Trophoblast cell (in vitro differentiated cells and primary cell): ENCODE measurements around the gene EXT2.
A peak's percentile ranks its signal among the peaks of the same experiment; 100 is the strongest.

Experiments
- DNase-seq, 2 donors: peaks; one replicate each; pipeline ENCODE4 v3.0.0-alpha.2; 2016
- H2AFZ ChIP-seq: 2 replicates; pipeline ENCODE4 v1.6.1; 2013; ENCODE audit warnings: low read length, moderate library complexity, mild to moderate bottlenecking; ENCODE audit not compliant: insufficient read depth, poor library complexity
- H2AK5ac ChIP-seq: 2 replicates; pipeline ENCODE4 v1.6.1; 2013; ENCODE audit warnings: mild to moderate bottlenecking, low read length
- H2BK120ac ChIP-seq: 2 replicates; pipeline ENCODE4 v1.6.1; 2013; ENCODE audit warnings: low read length, mild to moderate bottlenecking, moderate library complexity; ENCODE audit not compliant: insufficient read depth, poor library complexity
- H2BK12ac ChIP-seq: 2 replicates; pipeline ENCODE4 v1.6.1; 2013; ENCODE audit warnings: mild to moderate bottlenecking, low read length, moderate library complexity
- H2BK5ac ChIP-seq: 2 replicates; pipeline ENCODE4 v1.6.1; 2013; ENCODE audit warnings: low read length, low read depth, moderate library complexity, mild to moderate bottlenecking; ENCODE audit not compliant: poor library complexity
- H3K14ac ChIP-seq: 2 replicates; pipeline ENCODE4 v1.6.1; 2013; ENCODE audit warnings: mild to moderate bottlenecking, low read length
- H3K18ac ChIP-seq: 2 replicates; pipeline ENCODE4 v1.6.1; 2013; ENCODE audit warnings: mild to moderate bottlenecking, low read length
- H3K23ac ChIP-seq: 2 replicates; pipeline ENCODE4 v1.6.1; 2013; ENCODE audit warnings: low read length
- H3K27ac ChIP-seq: 2 replicates; pipeline ENCODE4 v1.5.1; 2013; ENCODE audit warnings: low read depth, mild to moderate bottlenecking, inconsistent platforms, low read length, moderate library complexity
- H3K27me3 ChIP-seq: 2 replicates; pipeline ENCODE4 v1.6.1; 2013; ENCODE audit warnings: inconsistent platforms, mild to moderate bottlenecking, low read length, moderate library complexity; ENCODE audit not compliant: insufficient read depth
- H3K36me3 ChIP-seq, 2 experiments: 1 replicate in 1 of 2; 2 replicates in 1 of 2; pipeline ENCODE4 v1.6.1; 2013; ENCODE audit warnings: low read length in 2 of 2, mild to moderate bottlenecking in 2 of 2, moderate library complexity in 1 of 2; ENCODE audit not compliant: insufficient read depth in 2 of 2, control insufficient read depth in 1 of 2
- H3K4ac ChIP-seq: 2 replicates; pipeline ENCODE4 v1.6.1; 2013; ENCODE audit warnings: low read depth, mild to moderate bottlenecking, low read length, moderate library complexity
- H3K4me1 ChIP-seq, 2 experiments: 1 replicate in 1 of 2; 2 replicates in 1 of 2; pipeline ENCODE4 v1.6.1; 2013; ENCODE audit warnings: low read length in 2 of 2, mild to moderate bottlenecking in 2 of 2, moderate library complexity in 1 of 2; ENCODE audit not compliant: insufficient read depth in 2 of 2, control insufficient read depth in 1 of 2
- H3K4me2 ChIP-seq: 2 replicates; pipeline ENCODE4 v1.6.1; 2013; ENCODE audit warnings: inconsistent platforms, mild to moderate bottlenecking, low read length, moderate library complexity
- H3K4me3 ChIP-seq: 2 replicates; pipeline ENCODE4 v1.5.1; 2013; ENCODE audit warnings: mild to moderate bottlenecking, low read depth, low read length, inconsistent platforms
- H3K79me1 ChIP-seq: one replicate; pipeline ENCODE4 v1.6.1; 2013; ENCODE audit warnings: low read length
- H3K79me2 ChIP-seq: 2 replicates; pipeline ENCODE4 v1.6.1; 2013; ENCODE audit warnings: low read length, mild to moderate bottlenecking; ENCODE audit not compliant: control insufficient read depth, insufficient read depth, poor library complexity
- H3K9ac ChIP-seq: 2 replicates; pipeline ENCODE4 v1.6.1; 2013; ENCODE audit warnings: mild to moderate bottlenecking, low read length
- H3K9me3 ChIP-seq: 2 replicates; pipeline ENCODE4 v1.6.1; 2013; ENCODE audit warnings: low read depth, mild to moderate bottlenecking, control low read depth, inconsistent platforms, low read length; ENCODE audit not compliant: insufficient read depth
- H4K12ac ChIP-seq: 2 replicates; pipeline ENCODE4 v1.6.1; 2013; ENCODE audit warnings: low read depth, mild to moderate bottlenecking, low read length, moderate library complexity
- H4K8ac ChIP-seq: 2 replicates; pipeline ENCODE4 v1.6.1; 2013; ENCODE audit warnings: low read depth, mild to moderate bottlenecking, low read length, moderate library complexity
- H4K91ac ChIP-seq: one replicate; pipeline ENCODE4 v1.6.1; 2013; ENCODE audit warnings: low read depth, mild to moderate bottlenecking, low read length, moderate library complexity
- WGBS: extraction: QIAGEN DNeasy Blood & Tissue Kit; methylation state at CpG from one replicate; pipeline ENCODE4 v1.1.7; 2013; ENCODE audit warnings: missing lambda C conversion rate; ENCODE audit not compliant: insufficient read length, insufficient coverage; ENCODE audit errors: extremely low coverage; 5-methylcytosine and 5-hydroxymethylcytosine counted together

Gene EXT2

DNA sequence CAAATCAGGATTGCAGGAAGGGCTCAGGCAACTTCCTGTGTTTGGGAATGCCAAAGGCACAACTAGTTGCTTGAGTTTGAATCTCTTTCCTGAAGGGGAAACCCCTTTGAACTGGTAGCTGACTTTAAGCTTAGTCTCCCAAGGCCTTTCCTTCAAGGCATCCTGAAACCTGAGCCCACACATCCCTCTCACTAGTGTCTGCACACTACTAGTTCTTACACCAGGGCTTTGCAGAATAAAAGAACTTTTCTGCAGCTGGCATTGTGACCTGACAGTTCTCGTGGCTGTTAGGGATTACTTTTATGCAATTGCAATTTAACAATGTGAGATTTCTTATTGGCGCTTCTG, 95.4 kb downstream of the EXT2 start:
- WGBS: no CpG with 5 or more reads among the region's 2 CpGs
- H3K27ac ChIP-seq: peak overlapping the region; percentile 12
- no peaks in the 10 kb centered on the region for H3K79me1 ChIP-seq
- H3K79me2 ChIP-seq: no peaks in the 10 kb centered on the region
- H3K14ac ChIP-seq: no peak overlapping the region
- H3K9ac ChIP-seq: no peak overlapping the region
- DNase-seq: no peak
- no peaks in the 10 kb centered on the region for H3K36me3 ChIP-seq
- no peak overlapping the region for H4K12ac ChIP-seq
- no peak overlapping the region for H4K91ac ChIP-seq
- H3K18ac ChIP-seq: no peak overlapping the region
- no peaks in the 10 kb centered on the region for H3K27me3 ChIP-seq
- H3K4me3 ChIP-seq: no peak overlapping the region
- peaks cover 11% of the 10 kb centered on the region in 2 experiments for H3K4me1 ChIP-seq
- no peak overlapping the region for H2AK5ac ChIP-seq
- H3K9me3 ChIP-seq: no peaks in the 10 kb centered on the region
- peak overlapping the region; percentile 22 for H3K4me2 ChIP-seq
- H4K8ac ChIP-seq: no peak overlapping the region
- H2BK12ac ChIP-seq: no peak overlapping the region
- H2AFZ ChIP-seq: no peak overlapping the region
- H2BK120ac ChIP-seq: no peak overlapping the region
- no peak overlapping the region for H3K23ac ChIP-seq
- no peak overlapping the region for H3K4ac ChIP-seq
- no peak overlapping the region for H2BK5ac ChIP-seq

DNA sequence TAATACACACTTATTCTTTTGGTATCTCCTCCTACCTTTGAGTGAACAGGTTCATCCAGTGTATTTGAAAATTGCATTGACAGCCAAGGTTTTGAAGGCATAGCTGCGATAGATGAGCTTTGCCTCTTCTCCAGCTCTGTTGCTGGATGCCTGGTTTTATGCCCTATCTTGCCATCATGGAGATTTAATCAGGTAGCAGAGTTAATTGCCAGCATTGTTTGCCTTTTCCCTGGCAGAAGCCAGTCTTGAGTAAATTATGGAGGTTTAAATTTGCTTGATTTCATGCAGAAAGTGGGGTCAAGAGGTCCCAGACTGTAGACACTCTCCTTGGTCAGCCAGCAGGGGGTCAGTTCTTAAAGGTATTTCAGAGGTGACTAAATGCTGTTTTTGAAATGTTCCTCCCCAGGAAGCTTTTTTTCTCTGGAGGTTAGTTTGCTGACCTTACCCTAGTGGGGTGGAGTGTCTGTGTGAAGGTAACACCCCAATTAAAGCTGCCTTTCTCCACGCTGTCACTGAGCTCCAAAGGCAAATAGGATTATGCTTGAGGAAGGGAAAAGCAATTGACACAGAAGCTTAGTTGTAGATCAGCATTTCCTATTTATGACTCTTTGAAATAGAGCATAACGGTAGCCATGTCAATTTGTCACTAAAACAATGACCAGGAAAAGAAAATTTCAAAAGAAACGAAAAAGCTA, 96.0 kb downstream of the EXT2 start:
- Histone ChIP-seq H3K9ac (no peak overlapping the region), H3K4me3 (no peak overlapping the region), H2AK5ac (no peak overlapping the region), H3K4ac (no peak overlapping the region), H3K27ac (peak overlapping the region; percentile 39), H3K18ac (no peak overlapping the region), H2AFZ (no peak overlapping the region), H3K9me3 (no peaks in the 10 kb centered on the region), H4K91ac (no peak overlapping the region), H3K36me3 (no peaks in the 10 kb centered on the region), H3K4me1 (peaks cover 11% of the 10 kb centered on the region in 2 experiments), H2BK5ac (peak overlapping the region; percentile 47), H3K79me1 (no peaks in the 10 kb centered on the region), H2BK120ac (no peak overlapping the region), H4K12ac (no peak overlapping the region), H4K8ac (no peak overlapping the region), H3K14ac (no peak overlapping the region), H3K79me2 (no peaks in the 10 kb centered on the region), H3K4me2 (no peak overlapping the region), H3K27me3 (no peaks in the 10 kb centered on the region), H3K23ac (no peak overlapping the region), H2BK12ac (no peak overlapping the region)
- no CpG with 5 or more reads among the region's 4 CpGs for WGBS
- DNase-seq: peak in 1 of 2 donors; percentile 37

DNA sequence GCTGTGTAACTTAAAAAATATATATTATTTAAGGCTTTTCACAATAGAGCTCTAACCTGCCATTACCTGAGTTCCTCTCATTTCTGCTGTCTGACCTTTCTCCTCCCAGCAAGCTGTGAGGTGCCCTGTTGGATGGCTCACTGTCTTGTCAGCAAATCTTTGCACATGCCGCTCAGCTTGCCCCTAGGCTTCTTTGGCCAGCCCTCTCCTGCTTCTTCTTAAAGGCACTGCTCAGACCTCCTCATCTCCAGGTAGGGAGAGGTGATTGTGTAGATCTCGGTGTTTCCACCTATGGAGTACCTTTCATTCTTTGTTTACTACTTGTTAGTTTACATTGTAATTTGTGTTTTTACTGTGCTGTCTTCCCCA, 96.5 kb downstream of the EXT2 start:
- H3K4me1 ChIP-seq: peaks cover 11% of the 10 kb centered on the region in 2 experiments

DNA sequence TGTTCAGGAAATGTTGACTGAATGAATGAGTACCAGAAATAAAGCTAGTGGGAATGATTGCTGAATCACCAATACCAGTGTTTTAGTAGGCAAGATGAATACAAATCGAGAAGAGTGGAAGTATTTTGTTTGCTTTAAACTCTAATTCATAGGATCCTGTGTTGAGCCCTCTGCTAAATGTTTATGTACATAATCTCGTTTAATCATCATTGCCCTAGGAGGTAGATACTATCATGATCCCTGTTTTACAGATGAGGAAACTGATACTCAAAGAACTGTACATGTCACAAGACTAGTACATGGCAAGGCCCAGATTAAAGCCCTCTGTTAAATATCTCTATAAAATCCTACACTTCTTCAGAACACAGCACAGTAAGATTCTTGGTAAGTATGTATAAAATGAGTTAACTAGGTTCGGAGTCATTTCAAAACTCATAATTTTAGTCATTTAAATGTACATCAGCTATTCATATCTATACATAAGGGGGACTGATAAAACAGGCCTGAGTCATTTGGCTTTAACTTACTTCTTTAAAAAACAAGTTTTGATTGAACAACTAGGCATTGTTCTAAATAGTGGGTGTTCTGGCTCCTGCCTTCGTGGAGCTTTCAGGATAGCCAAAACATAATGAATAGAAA, 97.1 kb downstream of the EXT2 start:
- H3K18ac ChIP-seq: no peak overlapping the region
- H4K8ac ChIP-seq: no peak overlapping the region
- H3K4me3 ChIP-seq: no peak overlapping the region
- H3K4ac ChIP-seq: no peak overlapping the region
- H4K91ac ChIP-seq: no peak overlapping the region
- H3K27ac ChIP-seq: no peak overlapping the region
- DNase-seq: peak in 1 of 2 donors; percentile 45
- no peak overlapping the region for H2AK5ac ChIP-seq
- no peak overlapping the region for H2BK120ac ChIP-seq
- peaks cover 11% of the 10 kb centered on the region in 2 experiments for H3K4me1 ChIP-seq
- no peak overlapping the region for H4K12ac ChIP-seq
- H3K9me3 ChIP-seq: no peaks in the 10 kb centered on the region
- H3K27me3 ChIP-seq: no peaks in the 10 kb centered on the region
- WGBS: no CpG with 5 or more reads among the region's 4 CpGs
- no peaks in the 10 kb centered on the region for H3K79me2 ChIP-seq
- no peak overlapping the region for H3K4me2 ChIP-seq
- no peak overlapping the region for H3K9ac ChIP-seq
- H2BK12ac ChIP-seq: no peak overlapping the region
- H3K14ac ChIP-seq: no peak overlapping the region
- no peak overlapping the region for H2AFZ ChIP-seq
- no peaks in the 10 kb centered on the region for H3K36me3 ChIP-seq
- H3K23ac ChIP-seq: no peak overlapping the region
- H2BK5ac ChIP-seq: no peak overlapping the region
- H3K79me1 ChIP-seq: no peaks in the 10 kb centered on the region

More for the DNA sequence above, 96.5 kb downstream of the EXT2 start:
- H3K79me2 ChIP-seq: no peaks in the 10 kb centered on the region
- H4K8ac ChIP-seq: no peak overlapping the region
- no peak overlapping the region for H2BK12ac ChIP-seq
- H4K91ac ChIP-seq: no peak overlapping the region
- no peaks in the 10 kb centered on the region for H3K27me3 ChIP-seq
- H3K36me3 ChIP-seq: no peaks in the 10 kb centered on the region
- peak overlapping the region; percentile 5 for H3K4me2 ChIP-seq
- H3K9ac ChIP-seq: no peak overlapping the region
- no peak overlapping the region for H2AK5ac ChIP-seq
- H3K9me3 ChIP-seq: no peaks in the 10 kb centered on the region
- peak; percentile 73 to 75 for DNase-seq
- no peak overlapping the region for H2BK5ac ChIP-seq
- H3K27ac ChIP-seq: no peak overlapping the region
- H3K4me3 ChIP-seq: no peak overlapping the region
- no peak overlapping the region for H4K12ac ChIP-seq
- no peak overlapping the region for H2AFZ ChIP-seq
- H3K79me1 ChIP-seq: no peaks in the 10 kb centered on the region
- H2BK120ac ChIP-seq: no peak overlapping the region
- WGBS: no CpG with 5 or more reads among the region's 2 CpGs
- H3K18ac ChIP-seq: no peak overlapping the region
- H3K4ac ChIP-seq: no peak overlapping the region
- no peak overlapping the region for H3K14ac ChIP-seq
- no peak overlapping the region for H3K23ac ChIP-seq
